ENCODE results near the gene GRB10.

Gene GRB10

GRCh38 chr7:50674896-50675835 is 107.5 kb downstream of the GRB10 start:
- in situ Hi-C loops (cut with MboI; ENCODE audit: low sequenced_read_pairs), result no loop called here

DNA sequence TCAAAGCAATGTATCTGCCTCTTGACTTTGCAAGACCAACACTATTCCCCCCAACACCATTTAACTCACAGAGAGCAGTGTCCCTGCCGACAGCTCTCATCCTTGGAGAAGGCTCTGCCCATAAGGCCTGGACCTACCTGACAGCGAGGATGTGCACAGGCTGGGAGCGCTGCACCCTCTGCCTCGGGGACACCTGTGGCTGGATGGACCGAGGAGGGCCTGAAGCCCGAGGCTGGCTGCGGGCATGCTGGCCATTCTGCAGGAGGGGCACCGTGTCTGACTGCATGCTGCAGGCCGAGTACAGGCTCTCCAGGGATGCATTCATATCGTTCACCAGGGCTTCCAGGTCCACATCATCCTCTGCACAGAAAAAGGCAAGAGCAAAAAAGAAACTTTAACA is 108.4 kb downstream of the GRB10 start:
- in situ Hi-C loops (cut with MboI; ENCODE audit: low sequenced_read_pairs), result no loop called here

DNA sequence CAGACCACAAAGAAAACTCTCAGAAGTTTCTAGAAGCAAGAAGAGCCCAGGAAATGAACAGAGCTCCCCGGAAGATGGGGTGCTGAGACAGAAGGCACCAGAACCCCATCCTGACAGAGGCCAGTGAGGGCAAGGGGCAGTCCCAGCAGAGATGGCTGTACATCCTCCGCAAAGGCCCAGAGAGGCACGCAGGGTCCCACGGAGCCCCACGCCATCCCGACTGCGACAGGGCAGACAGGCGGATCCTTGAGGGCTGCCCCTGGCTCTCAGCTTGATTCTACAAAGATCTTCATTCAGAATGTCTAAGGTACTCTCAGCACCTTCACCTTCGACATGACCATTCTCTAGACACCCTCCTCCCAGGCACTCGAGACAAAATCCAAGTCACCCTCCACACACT is 109.6 kb downstream of the GRB10 start:
- in situ Hi-C loops (cut with MboI; ENCODE audit: low sequenced_read_pairs), result no loop called here

DNA sequence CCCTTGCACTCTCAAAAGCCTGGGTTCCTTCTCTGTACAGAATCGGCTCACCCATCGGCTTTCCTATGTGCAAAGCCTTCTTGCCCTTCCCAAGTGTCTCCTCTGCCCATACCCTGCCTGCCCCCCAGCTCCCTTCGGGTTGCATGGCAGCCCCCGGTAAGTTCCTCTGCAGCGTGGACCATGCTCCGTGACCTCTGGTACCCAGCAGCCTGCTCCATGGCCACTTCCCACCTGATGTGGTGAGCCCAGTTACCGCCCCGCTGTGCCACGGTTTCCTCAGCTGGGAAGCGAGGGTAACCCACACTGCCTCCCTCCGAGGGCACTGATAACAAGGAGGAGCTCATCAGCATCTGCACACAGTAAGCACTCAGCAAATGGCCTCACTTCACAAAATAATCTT is 110.7 kb downstream of the GRB10 start:
- in situ Hi-C loops (cut with MboI; ENCODE audit: low sequenced_read_pairs), result no loop called here

GRCh38 chr7:50671386-50671785 is 111.3 kb downstream of the GRB10 start:
- in situ Hi-C loops (cut with MboI; ENCODE audit: low sequenced_read_pairs), result no loop called here

- in situ Hi-C loops (cut with MboI; ENCODE audit: low sequenced_read_pairs), result no loop called here
Observed at GRCh38 chr7:50669890-50670289, 112.8 kb downstream of the GRB10 start.

GRCh38 chr7:50667789-50668226 is 114.9 kb downstream of the GRB10 start:
- in situ Hi-C loops (cut with MboI; ENCODE audit: low sequenced_read_pairs), result no loop called here

GRCh38 chr7:50667338-50667737 is 115.4 kb downstream of the GRB10 start:
- in situ Hi-C loops (cut with MboI; ENCODE audit: low sequenced_read_pairs), result no loop called here

DNA sequence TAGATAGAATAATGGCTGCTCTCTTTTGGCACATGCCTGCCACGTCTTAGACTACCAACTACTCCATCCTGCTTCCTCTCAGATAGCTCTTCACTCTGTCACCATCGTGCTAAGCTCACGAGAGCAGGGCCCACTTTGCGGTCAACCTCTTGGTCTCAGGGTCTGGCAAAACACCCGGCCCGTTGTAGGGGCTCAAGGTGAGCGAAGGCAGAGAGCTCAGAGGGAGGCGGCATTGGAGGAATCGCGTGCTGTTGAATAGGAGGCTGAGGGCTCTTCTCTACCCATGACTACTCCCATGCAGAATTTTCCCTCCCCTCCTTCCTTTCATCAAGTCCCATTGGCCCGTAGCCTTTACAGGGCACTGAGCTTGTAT is 116.6 kb downstream of the GRB10 start:
- in situ Hi-C loops (cut with MboI; ENCODE audit: low sequenced_read_pairs), result no loop called here

DNA sequence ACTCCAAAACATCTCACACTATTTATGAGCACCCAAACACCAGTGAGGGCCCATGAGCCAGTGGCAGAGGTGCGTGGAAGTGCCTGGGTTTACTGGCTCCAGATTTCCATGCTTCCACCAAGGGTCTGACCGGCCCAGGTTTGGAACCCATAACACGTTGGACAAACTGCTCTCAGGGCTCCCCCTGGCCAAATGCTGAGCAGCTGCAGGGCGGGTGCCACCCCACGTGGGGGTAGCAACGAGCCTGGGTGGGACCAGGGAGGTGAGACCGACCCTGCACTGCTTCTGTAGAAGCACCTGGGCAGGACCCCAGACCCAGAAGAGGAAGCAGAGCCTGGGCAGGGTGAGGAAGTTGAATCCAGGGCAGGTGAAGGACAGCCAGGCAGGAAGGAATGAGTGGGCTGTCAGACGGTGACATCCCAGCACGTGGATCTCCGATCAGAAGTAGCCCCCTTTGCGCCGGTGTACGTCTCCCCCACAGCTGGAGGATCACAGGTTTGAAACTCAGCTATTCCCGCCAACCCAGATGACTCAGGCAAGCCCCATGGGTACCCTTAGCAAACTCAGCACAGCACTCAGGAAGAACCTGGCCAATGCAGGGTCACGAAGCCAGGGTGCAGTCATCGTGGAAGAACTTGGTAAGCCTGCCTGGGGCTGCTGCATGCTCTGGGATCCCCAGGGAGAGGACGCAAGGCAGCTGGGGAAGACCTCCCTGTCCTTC is 117.1 kb downstream of the GRB10 start:
- in situ Hi-C loops (cut with MboI; ENCODE audit: low sequenced_read_pairs), result no loop called here

DNA sequence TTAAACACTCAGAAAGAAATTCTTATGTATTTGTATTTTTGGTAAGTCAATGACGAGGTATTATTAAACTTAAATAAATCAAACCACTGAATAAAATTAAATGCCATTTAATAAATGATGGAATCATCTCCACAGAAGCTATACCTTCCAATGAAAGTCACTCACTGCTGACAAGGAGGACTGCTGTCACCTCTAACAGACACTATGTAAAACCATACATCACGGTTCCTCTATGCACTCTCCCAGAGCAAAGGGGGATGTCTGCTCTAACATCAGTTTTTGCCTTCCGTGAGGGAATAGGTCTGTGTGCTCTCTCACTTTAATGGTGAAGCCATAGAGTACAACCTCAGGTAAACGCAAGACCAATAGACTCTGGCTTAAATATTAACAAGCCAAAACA is 117.8 kb downstream of the GRB10 start:
- in situ Hi-C loops (cut with MboI; ENCODE audit: low sequenced_read_pairs), result no loop called here

GRCh38 chr7:50664461-50664922 is 118.2 kb downstream of the GRB10 start:
- in situ Hi-C loops (cut with MboI; ENCODE audit: low sequenced_read_pairs), result no loop called here

DNA sequence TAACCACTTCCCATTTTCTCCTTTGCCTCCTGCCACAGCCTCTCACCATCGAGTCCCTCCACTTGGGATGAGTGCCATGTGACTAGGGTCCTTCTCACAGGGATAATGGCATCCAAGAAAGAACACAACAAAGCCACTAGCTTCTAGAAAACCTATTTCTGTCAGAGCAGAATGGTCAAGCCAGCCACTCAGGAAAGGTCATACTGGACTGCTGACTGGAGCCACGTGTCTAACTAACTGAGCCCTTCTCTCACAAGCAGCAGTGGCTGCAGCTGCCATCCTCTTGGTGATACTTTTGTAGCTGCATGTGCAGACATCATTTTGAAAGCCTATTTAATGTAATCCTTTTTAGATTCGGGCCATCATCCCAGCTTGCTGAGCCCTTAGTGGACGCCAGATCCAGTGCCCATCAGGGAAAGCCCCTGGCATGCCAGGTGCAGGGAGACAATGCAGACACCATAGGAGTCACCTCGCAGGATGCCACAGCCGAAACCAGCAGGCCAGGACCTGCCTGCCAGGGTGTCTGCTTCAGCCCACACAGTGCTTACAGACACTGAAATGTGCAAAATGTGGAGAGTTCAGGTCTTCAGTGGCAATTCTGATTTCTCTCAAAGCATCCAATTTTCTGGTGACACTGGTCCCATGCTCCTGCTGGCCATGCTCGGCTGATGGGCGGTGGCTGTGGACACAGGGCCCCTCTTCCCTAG is 119.1 kb downstream of the GRB10 start:
- in situ Hi-C loops (cut with MboI; ENCODE audit: low sequenced_read_pairs), result no loop called here

DNA sequence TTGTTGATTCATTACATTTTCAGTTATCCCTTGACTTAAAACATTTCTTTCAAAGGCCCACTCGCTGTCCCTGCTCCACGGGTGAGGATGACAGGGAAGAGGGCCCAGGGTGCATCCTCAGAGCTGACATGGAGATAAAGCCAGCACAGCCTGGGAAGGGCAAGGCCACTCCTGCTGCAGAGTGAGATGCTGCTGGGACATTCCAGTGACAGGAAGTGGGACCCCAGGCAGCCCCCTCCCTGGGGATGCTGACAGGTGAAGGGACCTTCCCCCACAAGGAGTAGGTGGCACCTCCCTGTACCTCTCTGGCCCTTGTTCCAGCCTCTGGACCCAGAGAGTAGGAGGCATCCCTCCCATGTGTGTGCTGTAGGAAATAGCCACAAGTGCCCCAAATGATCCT is 119.7 kb downstream of the GRB10 start:
- in situ Hi-C loops (cut with MboI; ENCODE audit: low sequenced_read_pairs), result no loop called here

- in situ Hi-C loops (cut with MboI; ENCODE audit: low sequenced_read_pairs), result no loop called here
Observed at GRCh38 chr7:50662041-50662694, 120.5 kb downstream of the GRB10 start.

DNA sequence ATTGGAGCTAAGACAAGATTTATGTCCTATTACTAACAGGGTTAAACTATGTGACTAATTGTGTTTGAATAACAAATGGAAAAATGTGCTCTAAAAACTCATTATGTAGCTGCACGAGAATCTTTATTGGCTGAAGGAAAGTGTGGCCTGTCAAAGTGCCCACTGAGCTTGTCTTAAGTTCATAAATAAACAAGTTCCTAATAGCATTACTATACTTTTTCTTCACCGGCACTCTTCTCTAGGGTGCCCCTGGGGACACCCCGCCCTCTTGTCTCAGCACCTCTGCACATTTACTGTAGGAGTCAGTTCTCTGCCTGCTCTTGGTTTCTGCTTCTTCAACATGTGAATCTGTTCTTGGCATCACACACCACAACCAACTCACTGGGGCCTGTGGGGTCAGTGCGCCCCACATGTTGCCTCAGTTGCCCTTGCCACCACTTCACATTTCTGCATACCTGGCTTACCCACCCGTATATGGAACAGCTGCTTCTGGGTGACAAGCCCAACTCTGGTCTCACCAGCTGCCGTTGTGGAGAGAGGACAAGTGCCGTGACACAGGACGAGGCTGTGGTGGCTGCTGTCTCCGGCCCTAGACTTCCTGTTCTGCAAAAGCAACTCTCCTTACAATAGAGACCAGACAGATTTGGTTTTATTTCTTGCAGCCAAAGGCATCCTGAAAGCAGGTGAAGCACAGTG is 121.2 kb downstream of the GRB10 start:
- in situ Hi-C loops (cut with MboI; ENCODE audit: low sequenced_read_pairs), result no loop called here

- in situ Hi-C loops (cut with MboI; ENCODE audit: low sequenced_read_pairs), result no loop called here
Observed at GRCh38 chr7:50660830-50661175, 121.9 kb downstream of the GRB10 start.

GRCh38 chr7:50660040-50660829 is 122.5 kb downstream of the GRB10 start:
- in situ Hi-C loops (cut with MboI; ENCODE audit: low sequenced_read_pairs), result no loop called here

GRCh38 chr7:50659329-50659965 is 123.2 kb downstream of the GRB10 start:
- in situ Hi-C loops (cut with MboI; ENCODE audit: low sequenced_read_pairs), result no loop called here
